ENCODE data around the gene ARFGAP3. TPM values are rescaled to one million over a fixed set of nuclear protein-coding genes. Genes with fewer than 3 reads are reported as not detected.

Gene ARFGAP3
- polyA plus RNA-seq, 1 experiment = 79.5 TPM

GRCh38 chr22:42772647-42773046, 84.4 kb downstream of the ARFGAP3 start:
- DNase-seq (ENCODE audit: low read depth) = no peak
- ChIA-PET CTCF (no interaction called here), POLR2A (no interaction called here)
- Histone ChIP-seq H3K27me3 (ENCODE audit: control insufficient read depth, insufficient read depth, low read length) (no peaks in the 10 kb centered on the region; the same call in 1 of the 2 replicates), H3K4me3 (ENCODE audit: low read depth, low read length) (no peak overlapping the region), H3K36me3 (ENCODE audit: control insufficient read depth, insufficient read depth, low read length) (no peaks in the 10 kb centered on the region)
- TF ChIP-seq CTCF (IDR thresholded peaks at IDR 0.05; ENCODE audit: insufficient read depth, low read depth, low read length) = no peak

GRCh38 chr22:42770941-42771647, 86.0 kb downstream of the ARFGAP3 start:
- H3K4me3 ChIP-seq (ENCODE audit: low read depth, low read length) = no peak overlapping the region
- CTCF ChIA-PET = interaction anchor here (1.1 to 2.4 kb wide), 4 partner anchors 9 to 319 kb away, joined by 3 to 11 read pairs (median 4); no protein-coding TSS in a partner anchor
- no peaks in the 10 kb centered on the region; the same call in 1 of the 2 replicates for H3K27me3 ChIP-seq (ENCODE audit: control insufficient read depth, insufficient read depth, low read length)
- POLR2A ChIA-PET = no interaction called here
- TF ChIP-seq CTCF (IDR thresholded peaks at IDR 0.05; ENCODE audit: insufficient read depth, low read depth, low read length) = no peak
- no peak for DNase-seq (ENCODE audit: low read depth)
- no peaks in the 10 kb centered on the region for H3K36me3 ChIP-seq (ENCODE audit: control insufficient read depth, insufficient read depth, low read length)

- Histone ChIP-seq H3K27me3 (ENCODE audit: control insufficient read depth, insufficient read depth, low read length) (no peaks in the 10 kb centered on the region; the same call in 1 of the 2 replicates), H3K4me3 (ENCODE audit: low read depth, low read length) (no peak overlapping the region; the same call in 1 of the 2 replicates), H3K36me3 (ENCODE audit: control insufficient read depth, insufficient read depth, low read length) (no peaks in the 10 kb centered on the region)
- ChIA-PET CTCF (interaction anchor here (1.1 to 2.4 kb wide), 4 partner anchors 10 to 320 kb away, joined by 3 to 11 read pairs (median 4); no protein-coding TSS in a partner anchor), POLR2A (interaction anchor here (0.6 kb wide), 1 partner anchor 26 kb away, joined by 15 read pairs; no protein-coding TSS in a partner anchor)
- DNase-seq (ENCODE audit: low read depth) = no peak
- TF ChIP-seq CTCF (IDR thresholded peaks at IDR 0.05; ENCODE audit: insufficient read depth, low read depth, low read length) = no peak
Measured at GRCh38 chr22:42770448-42770726, 86.7 kb downstream of the ARFGAP3 start.

GRCh38 chr22:42769574-42770447, 87.3 kb downstream of the ARFGAP3 start:
- no peaks in the 10 kb centered on the region for H3K36me3 ChIP-seq (ENCODE audit: control insufficient read depth, insufficient read depth, low read length)
- H3K4me3 ChIP-seq (ENCODE audit: low read depth, low read length) = no peak overlapping the region; the same call in 1 of the 2 replicates
- ChIA-PET POLR2A (interaction anchor here (0.6 kb wide), 1 partner anchor 26 kb away, joined by 15 read pairs; no protein-coding TSS in a partner anchor), CTCF (interaction anchor here (1.1 to 2.4 kb wide), 3 partner anchors 10 to 320 kb away, joined by 3 to 11 read pairs (median 3); no protein-coding TSS in a partner anchor)
- no peaks in the 10 kb centered on the region; the same call in 1 of the 2 replicates for H3K27me3 ChIP-seq (ENCODE audit: control insufficient read depth, insufficient read depth, low read length)
- no peak for TF ChIP-seq CTCF (IDR thresholded peaks at IDR 0.05; ENCODE audit: insufficient read depth, low read depth, low read length)
- DNase-seq (ENCODE audit: low read depth) = no peak

GRCh38 chr22:42769238-42769573, 87.9 kb downstream of the ARFGAP3 start:
- ChIA-PET POLR2A (no interaction called here), CTCF (no interaction called here)
- Histone ChIP-seq H3K36me3 (ENCODE audit: control insufficient read depth, insufficient read depth, low read length) (no peaks in the 10 kb centered on the region), H3K4me3 (ENCODE audit: low read depth, low read length) (no peak overlapping the region), H3K27me3 (ENCODE audit: control insufficient read depth, insufficient read depth, low read length) (no peaks in the 10 kb centered on the region; the same call in 1 of the 2 replicates)
- no peak for DNase-seq (ENCODE audit: low read depth)
- TF ChIP-seq CTCF (IDR thresholded peaks at IDR 0.05; ENCODE audit: insufficient read depth, low read depth, low read length) = no peak

All from BJ (cell line).